Measurements from ENCODE around the gene ANXA2.

ANXA2 gene

DNA sequence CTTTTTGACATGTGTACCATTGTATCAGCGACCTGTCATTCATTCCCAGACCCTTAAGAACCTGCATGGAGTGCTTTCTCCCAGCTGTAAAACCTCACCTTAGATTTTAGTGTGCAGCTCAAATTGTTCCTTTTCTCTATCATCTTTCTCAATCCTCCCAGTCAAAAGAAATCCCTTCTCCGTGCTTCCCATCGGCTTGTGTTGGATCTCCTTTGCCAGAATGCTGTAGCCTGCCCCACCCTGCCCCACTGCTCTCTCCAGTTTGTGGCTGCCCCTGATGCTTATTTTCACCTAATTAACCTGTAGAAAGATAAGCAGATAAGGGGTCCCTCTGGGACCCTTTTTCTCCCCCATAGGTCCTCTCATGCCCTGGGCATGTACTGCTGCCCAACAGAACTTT, 51.1 kb downstream of the ANXA2 start:
- no peaks in the 10 kb centered on the region for H3K79me1 ChIP-seq (ENCODE audit: low read depth, low read length)
- no peak for DNase-seq (ENCODE audit: low spot score)
- no peak overlapping the region for H2AFZ ChIP-seq (ENCODE audit: low read length)
- H3K18ac ChIP-seq (ENCODE audit: low read length) = no peak overlapping the region
- no CpG with 5 or more reads among the region's 3 CpGs for WGBS, 2 donors (ENCODE audit: extremely low coverage in 2 of 2, insufficient read length in 2 of 2, insufficient replicate concordance in 1 of 2)
- no peak overlapping the region for H2BK12ac ChIP-seq (ENCODE audit: low read length)
- peaks cover 0 to 3% of the 10 kb centered on the region in 2 donors for H3K36me3 ChIP-seq (replicated peaks in 1 of 2; ENCODE audit: control insufficient read depth in 2 of 2, insufficient read depth in 2 of 2, low read length in 2 of 2)
- H4K91ac ChIP-seq (ENCODE audit: low read depth, low read length, poor library complexity) = no peak overlapping the region
- H3K23ac ChIP-seq (ENCODE audit: low read depth, low read length, poor library complexity) = no peak overlapping the region
- H3K4ac ChIP-seq (ENCODE audit: low read length) = no peak overlapping the region
- H2AK5ac ChIP-seq (ENCODE audit: low read depth, low read length) = no peak overlapping the region
- peaks cover 0 to 6% (median 0%) of the 10 kb centered on the region in 3 experiments for H3K27me3 ChIP-seq (ENCODE audit: control insufficient read depth in 3 of 3, insufficient read depth in 3 of 3, low read depth in 1 of 3, low read length in 3 of 3)
- H3K4me2 ChIP-seq (ENCODE audit: insufficient read depth, low read length, poor library complexity, severe bottlenecking) = no peak overlapping the region
- no peak overlapping the region for H2BK5ac ChIP-seq (ENCODE audit: low read length)
- no peak overlapping the region for H3K14ac ChIP-seq (ENCODE audit: low read length)
- H3K4me1 ChIP-seq (ENCODE audit: control insufficient read depth in 2 of 2, insufficient read depth in 1 of 2, low read depth in 1 of 2, low read length in 2 of 2) = peaks cover 0 to 6% of the 10 kb centered on the region in 2 donors
- H2BK120ac ChIP-seq (ENCODE audit: low read depth, low read length) = no peak overlapping the region
- H4K8ac ChIP-seq (ENCODE audit: low read depth, low read length) = no peak overlapping the region
- no peak overlapping the region for H3K9ac ChIP-seq (ENCODE audit: low read depth, low read length, poor library complexity)
- no peak overlapping the region for H3K27ac ChIP-seq (replicated peaks; ENCODE audit: low read length)
- H2BK15ac ChIP-seq (ENCODE audit: low read length) = no peak overlapping the region
- H3K4me3 ChIP-seq (ENCODE audit: low read length in 2 of 2) = no peak overlapping the region
- no peaks in the 10 kb centered on the region for H3K9me3 ChIP-seq (replicated peaks in 1 of 2; ENCODE audit: control insufficient read depth in 2 of 2, insufficient read depth in 1 of 2, low read depth in 1 of 2, low read length in 2 of 2)

DNA sequence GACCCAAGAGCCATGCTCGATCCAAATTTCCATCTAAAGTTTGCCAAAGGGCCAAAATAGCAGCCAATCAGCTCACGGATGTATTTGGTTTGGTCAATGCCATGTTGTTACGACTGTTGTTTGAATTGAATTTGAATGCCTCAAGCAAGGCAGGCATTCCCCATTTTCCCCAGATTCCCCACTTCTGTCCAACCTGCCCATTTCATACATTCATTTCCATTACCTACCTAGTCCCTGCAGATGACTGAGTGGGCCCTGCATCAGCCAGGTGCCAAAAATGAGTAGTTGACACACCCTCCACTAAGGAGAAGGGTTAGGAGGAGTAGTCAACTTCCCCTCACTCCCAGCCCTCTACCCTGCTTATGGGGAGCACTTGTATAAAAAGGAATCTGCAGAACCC, 51.7 kb downstream of the ANXA2 start:
- Histone ChIP-seq H2BK15ac (ENCODE audit: low read length) (no peak overlapping the region), H4K8ac (ENCODE audit: low read depth, low read length) (no peak overlapping the region), H3K14ac (ENCODE audit: low read length) (no peak overlapping the region), H2BK5ac (ENCODE audit: low read length) (no peak overlapping the region), H3K9ac (ENCODE audit: low read depth, low read length, poor library complexity) (no peak overlapping the region), H2BK12ac (ENCODE audit: low read length) (no peak overlapping the region), H3K9me3 (replicated peaks in 1 of 2; ENCODE audit: control insufficient read depth in 2 of 2, insufficient read depth in 1 of 2, low read depth in 1 of 2, low read length in 2 of 2) (no peaks in the 10 kb centered on the region), H3K4me3 (ENCODE audit: low read length in 2 of 2) (no peak overlapping the region), H3K79me1 (ENCODE audit: low read depth, low read length) (no peaks in the 10 kb centered on the region), H2AFZ (ENCODE audit: low read length) (no peak overlapping the region), H2AK5ac (ENCODE audit: low read depth, low read length) (no peak overlapping the region), H3K4me1 (ENCODE audit: control insufficient read depth in 2 of 2, insufficient read depth in 1 of 2, low read depth in 1 of 2, low read length in 2 of 2) (peaks cover 0 to 6% of the 10 kb centered on the region in 2 donors), H3K18ac (ENCODE audit: low read length) (no peak overlapping the region), H2BK120ac (ENCODE audit: low read depth, low read length) (no peak overlapping the region), H3K4me2 (ENCODE audit: insufficient read depth, low read length, poor library complexity, severe bottlenecking) (no peak overlapping the region), H3K4ac (ENCODE audit: low read length) (no peak overlapping the region), H3K27ac (replicated peaks; ENCODE audit: low read length) (no peak overlapping the region), H4K91ac (ENCODE audit: low read depth, low read length, poor library complexity) (no peak overlapping the region), H3K27me3 (ENCODE audit: control insufficient read depth in 3 of 3, insufficient read depth in 3 of 3, low read depth in 1 of 3, low read length in 3 of 3) (peaks cover 0 to 6% (median 0%) of the 10 kb centered on the region in 3 experiments), H3K36me3 (replicated peaks in 1 of 2; ENCODE audit: control insufficient read depth in 2 of 2, insufficient read depth in 2 of 2, low read length in 2 of 2) (peaks cover 0 to 3% of the 10 kb centered on the region in 2 donors), H3K23ac (ENCODE audit: low read depth, low read length, poor library complexity) (no peak overlapping the region)
- WGBS, 2 donors (ENCODE audit: extremely low coverage in 2 of 2, insufficient read length in 2 of 2, insufficient replicate concordance in 1 of 2) = no CpG with 5 or more reads among the region's 3 CpGs
- no peak for DNase-seq (ENCODE audit: low spot score)

DNA sequence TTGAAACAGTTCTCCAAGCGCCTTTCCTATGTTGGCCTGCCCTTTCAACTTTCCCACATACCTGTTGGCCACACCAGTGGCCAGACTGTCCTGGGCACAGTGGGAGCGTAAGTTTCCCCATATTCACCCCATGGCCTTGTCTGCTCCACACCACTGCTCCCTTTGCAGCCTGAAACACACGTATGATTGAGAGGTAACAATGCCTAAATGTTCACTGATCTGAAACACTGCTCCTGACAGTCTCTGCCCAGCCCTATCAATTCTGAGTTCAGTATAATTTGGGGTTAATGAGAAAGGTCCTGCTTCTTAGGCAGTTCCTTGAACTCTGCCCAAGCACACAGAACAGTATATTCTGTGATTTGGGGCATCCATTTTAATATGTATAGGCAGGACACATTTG, 52.2 kb downstream of the ANXA2 start:
- WGBS, 2 donors (ENCODE audit: extremely low coverage in 2 of 2, insufficient read length in 2 of 2, insufficient replicate concordance in 1 of 2) = no CpG with 5 or more reads among the region's 3 CpGs
- Histone ChIP-seq H3K18ac (ENCODE audit: low read length) (no peak overlapping the region), H3K4me2 (ENCODE audit: insufficient read depth, low read length, poor library complexity, severe bottlenecking) (no peak overlapping the region), H3K27ac (replicated peaks; ENCODE audit: low read length) (no peak overlapping the region), H3K27me3 (ENCODE audit: control insufficient read depth in 3 of 3, insufficient read depth in 3 of 3, low read depth in 1 of 3, low read length in 3 of 3) (peaks cover 0 to 6% (median 0%) of the 10 kb centered on the region in 3 experiments), H2BK15ac (ENCODE audit: low read length) (no peak overlapping the region), H3K23ac (ENCODE audit: low read depth, low read length, poor library complexity) (no peak overlapping the region), H3K4me1 (ENCODE audit: control insufficient read depth in 2 of 2, insufficient read depth in 1 of 2, low read depth in 1 of 2, low read length in 2 of 2) (peaks cover 0 to 6% of the 10 kb centered on the region in 2 donors), H2BK5ac (ENCODE audit: low read length) (no peak overlapping the region), H4K91ac (ENCODE audit: low read depth, low read length, poor library complexity) (no peak overlapping the region), H3K79me1 (ENCODE audit: low read depth, low read length) (no peaks in the 10 kb centered on the region), H3K4ac (ENCODE audit: low read length) (no peak overlapping the region), H2AFZ (ENCODE audit: low read length) (no peak overlapping the region), H3K4me3 (ENCODE audit: low read length in 2 of 2) (no peak overlapping the region), H4K8ac (ENCODE audit: low read depth, low read length) (no peak overlapping the region), H3K36me3 (replicated peaks in 1 of 2; ENCODE audit: control insufficient read depth in 2 of 2, insufficient read depth in 2 of 2, low read length in 2 of 2) (peaks cover 0 to 3% of the 10 kb centered on the region in 2 donors), H3K9me3 (replicated peaks in 1 of 2; ENCODE audit: control insufficient read depth in 2 of 2, insufficient read depth in 1 of 2, low read depth in 1 of 2, low read length in 2 of 2) (no peaks in the 10 kb centered on the region), H2AK5ac (ENCODE audit: low read depth, low read length) (no peak overlapping the region), H3K14ac (ENCODE audit: low read length) (no peak overlapping the region), H2BK12ac (ENCODE audit: low read length) (no peak overlapping the region), H3K9ac (ENCODE audit: low read depth, low read length, poor library complexity) (no peak overlapping the region), H2BK120ac (ENCODE audit: low read depth, low read length) (no peak overlapping the region)
- DNase-seq (ENCODE audit: low spot score) = no peak

DNA sequence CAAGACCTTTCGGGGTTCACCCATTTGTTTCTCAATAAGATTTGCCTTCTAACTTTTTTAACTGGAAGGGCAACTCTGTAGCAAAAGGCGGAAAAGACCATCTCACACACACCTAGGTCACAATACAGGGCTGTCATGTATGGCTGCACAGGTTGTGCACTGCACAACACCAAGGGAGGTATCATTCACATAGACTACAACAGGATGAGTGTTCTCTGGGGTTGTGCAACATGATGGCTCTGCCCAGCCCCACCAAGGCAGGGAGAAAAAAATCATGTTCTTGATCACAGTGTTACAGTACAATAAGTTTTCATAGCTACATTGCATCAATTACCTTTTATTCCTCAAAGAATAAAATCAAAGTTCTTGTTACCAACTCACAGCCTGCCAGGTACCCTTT, 52.8 kb downstream of the ANXA2 start:
- Histone ChIP-seq H3K18ac (ENCODE audit: low read length) (no peak overlapping the region), H4K91ac (ENCODE audit: low read depth, low read length, poor library complexity) (no peak overlapping the region), H3K4me3 (ENCODE audit: low read length in 2 of 2) (no peak overlapping the region), H3K23ac (ENCODE audit: low read depth, low read length, poor library complexity) (no peak overlapping the region), H2BK5ac (ENCODE audit: low read length) (no peak overlapping the region), H2AFZ (ENCODE audit: low read length) (no peak overlapping the region), H4K8ac (ENCODE audit: low read depth, low read length) (no peak overlapping the region), H3K36me3 (replicated peaks in 1 of 2; ENCODE audit: control insufficient read depth in 2 of 2, insufficient read depth in 2 of 2, low read length in 2 of 2) (peaks cover 0 to 3% of the 10 kb centered on the region in 2 donors), H2AK5ac (ENCODE audit: low read depth, low read length) (no peak overlapping the region), H3K4me1 (ENCODE audit: control insufficient read depth in 2 of 2, insufficient read depth in 1 of 2, low read depth in 1 of 2, low read length in 2 of 2) (peaks cover 0 to 6% of the 10 kb centered on the region in 2 donors), H3K4ac (ENCODE audit: low read length) (no peak overlapping the region), H2BK120ac (ENCODE audit: low read depth, low read length) (no peak overlapping the region), H3K9me3 (replicated peaks in 1 of 2; ENCODE audit: control insufficient read depth in 2 of 2, insufficient read depth in 1 of 2, low read depth in 1 of 2, low read length in 2 of 2) (no peaks in the 10 kb centered on the region), H3K9ac (ENCODE audit: low read depth, low read length, poor library complexity) (no peak overlapping the region), H3K27me3 (ENCODE audit: control insufficient read depth in 3 of 3, insufficient read depth in 3 of 3, low read depth in 1 of 3, low read length in 3 of 3) (peaks cover 0 to 6% (median 0%) of the 10 kb centered on the region in 3 experiments), H2BK12ac (ENCODE audit: low read length) (no peak overlapping the region), H2BK15ac (ENCODE audit: low read length) (no peak overlapping the region), H3K27ac (replicated peaks; ENCODE audit: low read length) (no peak overlapping the region), H3K4me2 (ENCODE audit: insufficient read depth, low read length, poor library complexity, severe bottlenecking) (no peak overlapping the region), H3K79me1 (ENCODE audit: low read depth, low read length) (no peaks in the 10 kb centered on the region), H3K14ac (ENCODE audit: low read length) (no peak overlapping the region)
- no peak for DNase-seq (ENCODE audit: low spot score)
- WGBS, 2 donors (ENCODE audit: extremely low coverage in 2 of 2, insufficient read length in 2 of 2, insufficient replicate concordance in 1 of 2) = no CpG with 5 or more reads among the region's 2 CpGs

Data from neuronal stem cell (in vitro differentiated cells).